HTERT RPE-1 (cell line): Measurements from ENCODE around the gene KCNB1.
"Not testable (repeated sequence)": the region's sequence is repeated elsewhere in the genome, so short reads cannot be mapped to it uniquely, and the experiment has no call there.

Source experiments
- in situ Hi-C: fragments of 300-500 bp; cut with MboI; formaldehyde crosslinking; loops from 4 replicates; pipeline ENCODE4 v1.14.3; 2020; ENCODE audit warnings: low sequenced_read_pairs

KCNB1 gene

GRCh38 chr20:49412254-49412653 lies 70.2 kb downstream of the KCNB1 start:
- in situ Hi-C loops = no loop called here

- in situ Hi-C loops = no loop called here
Observed at GRCh38 chr20:49411221-49411925, 71.1 kb downstream of the KCNB1 start.

GRCh38 chr20:49409975-49410621 lies 72.4 kb downstream of the KCNB1 start:
- in situ Hi-C loops = not testable (repeated sequence)

GRCh38 chr20:49409302-49409974 lies 73.0 kb downstream of the KCNB1 start:
- in situ Hi-C loops = no loop called here

- in situ Hi-C loops = no loop called here
Observed at GRCh38 chr20:49408509-49409104, 73.9 kb downstream of the KCNB1 start.

- in situ Hi-C loops = no loop called here
Observed at GRCh38 chr20:49406666-49407065, 75.8 kb downstream of the KCNB1 start.

GRCh38 chr20:49405696-49406095 lies 76.8 kb downstream of the KCNB1 start:
- in situ Hi-C loops = no loop called here

GRCh38 chr20:49405062-49405683 lies 77.3 kb downstream of the KCNB1 start:
- in situ Hi-C loops = no loop called here

GRCh38 chr20:49404461-49404860 lies 78.0 kb downstream of the KCNB1 start:
- in situ Hi-C loops = no loop called here

GRCh38 chr20:49403911-49404310 lies 78.6 kb downstream of the KCNB1 start:
- in situ Hi-C loops = no loop called here

- in situ Hi-C loops = no loop called here
Observed at GRCh38 chr20:49403012-49403411, 79.5 kb downstream of the KCNB1 start.

GRCh38 chr20:49400904-49401303 lies 81.6 kb downstream of the KCNB1 start:
- in situ Hi-C loops = no loop called here

GRCh38 chr20:49400410-49400809 lies 82.1 kb downstream of the KCNB1 start:
- in situ Hi-C loops = no loop called here

- in situ Hi-C loops = no loop called here
Observed at GRCh38 chr20:49399329-49399728, 83.1 kb downstream of the KCNB1 start.

- in situ Hi-C loops = no loop called here
Observed at GRCh38 chr20:49398401-49399144, 83.9 kb downstream of the KCNB1 start.

GRCh38 chr20:49397525-49397924 lies 84.9 kb downstream of the KCNB1 start:
- in situ Hi-C loops = no loop called here

- in situ Hi-C loops = no loop called here
Observed at GRCh38 chr20:49396230-49396629, 86.2 kb downstream of the KCNB1 start.

GRCh38 chr20:49395659-49396058 lies 86.8 kb downstream of the KCNB1 start:
- in situ Hi-C loops = no loop called here

- in situ Hi-C loops = no loop called here
Observed at GRCh38 chr20:49395183-49395582, 87.3 kb downstream of the KCNB1 start.

- in situ Hi-C loops = no loop called here
Observed at GRCh38 chr20:49394757-49395156, 87.7 kb downstream of the KCNB1 start.

- in situ Hi-C loops = no loop called here
Observed at GRCh38 chr20:49394264-49394663, 88.2 kb downstream of the KCNB1 start.
